Measurements from ENCODE around the gene SHROOM4.

Gene SHROOM4

GRCh38 chrX:50638123-50638522, 175.9 kb downstream of the SHROOM4 start:
- no peaks in the 10 kb centered on the region for H3K4me1 ChIP-seq (ENCODE audit: insufficient read depth, poor library complexity, severe bottlenecking)
- H3K9me3 ChIP-seq (ENCODE audit: severe bottlenecking): no peaks in the 10 kb centered on the region
- TF ChIP-seq CTCF (IDR thresholded peaks at IDR 0.05; ENCODE audit: poor library complexity, severe bottlenecking): no peak
- H3K4me3 ChIP-seq (ENCODE audit: severe bottlenecking): no peak overlapping the region
- H3K36me3 ChIP-seq (ENCODE audit: low read depth): no peaks in the 10 kb centered on the region
- no peak overlapping the region for H3K27ac ChIP-seq (ENCODE audit: poor library complexity, severe bottlenecking)
- no peak for ATAC-seq (ENCODE audit: low read depth)
- H3K27me3 ChIP-seq (ENCODE audit: insufficient read depth, poor library complexity, severe bottlenecking): no peaks in the 10 kb centered on the region
- no peak for DNase-seq (ENCODE audit: low spot score)

GRCh38 chrX:50635817-50636365, 178.1 kb downstream of the SHROOM4 start:
- TF ChIP-seq CTCF (IDR thresholded peaks at IDR 0.05; ENCODE audit: poor library complexity, severe bottlenecking): no peak
- Histone ChIP-seq H3K27me3 (ENCODE audit: insufficient read depth, poor library complexity, severe bottlenecking) (no peaks in the 10 kb centered on the region), H3K36me3 (ENCODE audit: low read depth) (no peaks in the 10 kb centered on the region), H3K4me3 (ENCODE audit: severe bottlenecking) (no peak overlapping the region), H3K27ac (ENCODE audit: poor library complexity, severe bottlenecking) (no peak overlapping the region), H3K4me1 (ENCODE audit: insufficient read depth, poor library complexity, severe bottlenecking) (no peaks in the 10 kb centered on the region), H3K9me3 (ENCODE audit: severe bottlenecking) (no peaks in the 10 kb centered on the region)
- DNase-seq (ENCODE audit: low spot score) (no peak), ATAC-seq (ENCODE audit: low read depth) (no peak)

DNA sequence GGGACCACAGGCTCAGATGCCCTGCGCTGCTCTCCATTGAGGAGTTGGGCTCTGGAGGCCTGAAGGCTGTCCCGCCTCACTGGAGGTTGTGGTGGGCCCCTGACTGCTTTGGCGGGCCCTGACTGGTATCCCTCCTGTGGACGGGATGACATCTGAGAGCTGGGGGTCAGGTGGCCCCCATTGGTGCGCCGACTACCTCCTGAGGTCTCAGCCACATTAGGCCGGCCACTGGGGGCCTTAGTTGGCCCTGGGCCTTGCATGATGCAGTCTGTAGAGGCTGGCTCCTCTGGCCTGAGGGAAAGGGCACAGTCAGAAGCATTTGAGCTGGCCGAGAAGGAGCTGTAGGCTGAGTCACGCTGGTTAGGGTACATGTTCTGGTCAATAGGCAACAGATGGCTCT, 178.8 kb downstream of the SHROOM4 start:
- no peaks in the 10 kb centered on the region for H3K4me1 ChIP-seq (ENCODE audit: insufficient read depth, poor library complexity, severe bottlenecking)
- H3K9me3 ChIP-seq (ENCODE audit: severe bottlenecking): no peaks in the 10 kb centered on the region
- no peaks in the 10 kb centered on the region for H3K27me3 ChIP-seq (ENCODE audit: insufficient read depth, poor library complexity, severe bottlenecking)
- no peak for TF ChIP-seq CTCF (IDR thresholded peaks at IDR 0.05; ENCODE audit: poor library complexity, severe bottlenecking)
- H3K27ac ChIP-seq (ENCODE audit: poor library complexity, severe bottlenecking): no peak overlapping the region
- DNase-seq (ENCODE audit: low spot score) (no peak), ATAC-seq (ENCODE audit: low read depth) (no peak)
- no peaks in the 10 kb centered on the region for H3K36me3 ChIP-seq (ENCODE audit: low read depth)
- no peak overlapping the region for H3K4me3 ChIP-seq (ENCODE audit: severe bottlenecking)

- H3K36me3 ChIP-seq (ENCODE audit: low read depth): no peaks in the 10 kb centered on the region
- no peak overlapping the region for H3K27ac ChIP-seq (ENCODE audit: poor library complexity, severe bottlenecking)
- no peaks in the 10 kb centered on the region for H3K4me1 ChIP-seq (ENCODE audit: insufficient read depth, poor library complexity, severe bottlenecking)
- no peaks in the 10 kb centered on the region for H3K9me3 ChIP-seq (ENCODE audit: severe bottlenecking)
- no peak for ATAC-seq (ENCODE audit: low read depth)
- DNase-seq (ENCODE audit: low spot score): no peak
- H3K4me3 ChIP-seq (ENCODE audit: severe bottlenecking): no peak overlapping the region
- no peak for TF ChIP-seq CTCF (IDR thresholded peaks at IDR 0.05; ENCODE audit: poor library complexity, severe bottlenecking)
- no peaks in the 10 kb centered on the region for H3K27me3 ChIP-seq (ENCODE audit: insufficient read depth, poor library complexity, severe bottlenecking)
These were observed 184.2 kb downstream of the SHROOM4 start for GRCh38 chrX:50629774-50630173.

- H3K9me3 ChIP-seq (ENCODE audit: severe bottlenecking): no peaks in the 10 kb centered on the region
- no peaks in the 10 kb centered on the region for H3K36me3 ChIP-seq (ENCODE audit: low read depth)
- H3K4me3 ChIP-seq (ENCODE audit: severe bottlenecking): no peak overlapping the region
- no peaks in the 10 kb centered on the region for H3K27me3 ChIP-seq (ENCODE audit: insufficient read depth, poor library complexity, severe bottlenecking)
- no peaks in the 10 kb centered on the region for H3K4me1 ChIP-seq (ENCODE audit: insufficient read depth, poor library complexity, severe bottlenecking)
- ATAC-seq (ENCODE audit: low read depth) (no peak), DNase-seq (ENCODE audit: low spot score) (no peak)
- no peak for TF ChIP-seq CTCF (IDR thresholded peaks at IDR 0.05; ENCODE audit: poor library complexity, severe bottlenecking)
- no peak overlapping the region for H3K27ac ChIP-seq (ENCODE audit: poor library complexity, severe bottlenecking)
These were observed 186.3 kb downstream of the SHROOM4 start for GRCh38 chrX:50627696-50628095.

Data from RWPE2 (cell line).